Activated naive CD4-positive, alpha-beta T cell treated with anti-CD3 and anti-CD28 coated beads, Interleukin-2, amount 10 ng/mL, durations not matched to agents 7 days and 5 days (primary cell): ENCODE data around the gene GTF2A1.

ENCODE experiments used
- CTCF ChIA-PET: fragments of 350-600 bp; sonication (Branson Sonifier 250); formaldehyde crosslinking; loops from one replicate; lab custom pipeline; 2021; ENCODE audit warnings: antibody characterized with exemption; lab: Charles Lee
- DNase-seq: peaks from one replicate; pipeline ENCODE4 v3.0.0-alpha.2; 2020
- H3K27ac Mint-ChIP-seq: one replicate; pipeline ENCODE4 v1.8.0; 2021; ENCODE audit warnings: mild to moderate bottlenecking, moderate library complexity, mixed read lengths
- H3K27me3 Mint-ChIP-seq: one replicate; pipeline ENCODE4 v1.8.0; 2021; ENCODE audit warnings: mild to moderate bottlenecking, mixed read lengths
- H3K36me3 Mint-ChIP-seq: one replicate; pipeline ENCODE4 v1.8.0; 2021; ENCODE audit warnings: mixed read lengths
- H3K4me1 Mint-ChIP-seq: one replicate; pipeline ENCODE4 v1.8.0; 2021; ENCODE audit warnings: mixed read lengths
- H3K4me3 Mint-ChIP-seq: one replicate; pipeline ENCODE4 v1.8.0; 2021; ENCODE audit warnings: mild to moderate bottlenecking, moderate library complexity, mixed read lengths
- H3K9me3 Mint-ChIP-seq: one replicate; pipeline ENCODE4 v1.8.0; 2021; ENCODE audit warnings: mixed read lengths

Gene GTF2A1

GRCh38 chr14:81220830-81221578 lies at the start of gene GTF2A1:
GTF2A1 (minus strand) TSS chr14:81220959; CDS start chr14:81220518, 441 bp downstream.
- Mint-ChIP-seq H3K27ac (peak within 1 kb of the TSS; percentile 100), H3K9me3 (no peaks in the 10 kb centered on the region), H3K4me1 (peaks cover 43% of the 10 kb centered on the region), H3K4me3 (peak within 1 kb of the TSS; percentile 99), H3K36me3 (peaks cover 23% of the 10 kb centered on the region), H3K27me3 (peaks cover 12% of the 10 kb centered on the region)
- DNase-seq: peak; percentile 94
- CTCF ChIA-PET: interaction anchor here (0.7 to 1.0 kb wide), 2 partner anchors 244 to 286 kb away, joined by 3 to 6 read pairs; no protein-coding TSS in a partner anchor

GRCh38 chr14:81269979-81270375 lies 49.2 kb upstream of the GTF2A1 start:
- Mint-ChIP-seq H3K9me3 (no peaks in the 10 kb centered on the region), H3K4me3 (no peak overlapping the region), H3K36me3 (no peaks in the 10 kb centered on the region), H3K27me3 (peaks cover 28% of the 10 kb centered on the region), H3K27ac (no peak overlapping the region), H3K4me1 (peaks cover 15% of the 10 kb centered on the region)
- CTCF ChIA-PET: interaction anchor here (1.0 to 6.5 kb wide), 13 partner anchors 8 to 1214 kb away, joined by 3 to 105 read pairs (median 3); no protein-coding TSS in a partner anchor
- no peak for DNase-seq

- CTCF ChIA-PET: interaction anchor here (1.0 to 6.5 kb wide), 14 partner anchors 9 to 1214 kb away, joined by 3 to 105 read pairs (median 3); no protein-coding TSS in a partner anchor
- Mint-ChIP-seq H3K36me3 (no peaks in the 10 kb centered on the region), H3K9me3 (no peaks in the 10 kb centered on the region), H3K27ac (no peak overlapping the region), H3K27me3 (peaks cover 28% of the 10 kb centered on the region), H3K4me1 (peaks cover 15% of the 10 kb centered on the region), H3K4me3 (no peak overlapping the region)
- DNase-seq: no peak
These were observed 48.6 kb upstream of the GTF2A1 start for GRCh38 chr14:81269100-81269978.

GRCh38 chr14:81268016-81268416 lies 47.3 kb upstream of the GTF2A1 start:
- H3K9me3 Mint-ChIP-seq: no peaks in the 10 kb centered on the region
- peaks cover 15% of the 10 kb centered on the region for H3K4me1 Mint-ChIP-seq
- peaks cover 23% of the 10 kb centered on the region for H3K27me3 Mint-ChIP-seq
- H3K27ac Mint-ChIP-seq: no peak overlapping the region
- H3K36me3 Mint-ChIP-seq: no peaks in the 10 kb centered on the region
- no peak overlapping the region for H3K4me3 Mint-ChIP-seq
- no peak for DNase-seq
- CTCF ChIA-PET: interaction anchor here (1.2 to 6.5 kb wide), 6 partner anchors 10 to 198 kb away, joined by 3 to 105 read pairs (median 8); no protein-coding TSS in a partner anchor

GRCh38 chr14:81265636-81266169 lies 44.9 kb upstream of the GTF2A1 start:
- DNase-seq: no peak
- Mint-ChIP-seq H3K36me3 (no peaks in the 10 kb centered on the region), H3K4me1 (peaks cover 15% of the 10 kb centered on the region), H3K27me3 (peaks cover 28% of the 10 kb centered on the region), H3K4me3 (no peak overlapping the region), H3K9me3 (no peaks in the 10 kb centered on the region), H3K27ac (no peak overlapping the region)
- CTCF ChIA-PET: interaction anchor here (1.9 kb wide), 1 partner anchor 199 kb away, joined by 4 read pairs; no protein-coding TSS in a partner anchor

- DNase-seq: no peak
- no peak overlapping the region for H3K4me3 Mint-ChIP-seq
- H3K27me3 Mint-ChIP-seq: peaks cover 33% of the 10 kb centered on the region
- no peaks in the 10 kb centered on the region for H3K9me3 Mint-ChIP-seq
- no peaks in the 10 kb centered on the region for H3K36me3 Mint-ChIP-seq
- CTCF ChIA-PET: no interaction called here
- peaks cover 15% of the 10 kb centered on the region for H3K4me1 Mint-ChIP-seq
- no peak overlapping the region for H3K27ac Mint-ChIP-seq
These were observed 43.9 kb upstream of the GTF2A1 start for GRCh38 chr14:81264671-81265070.

GRCh38 chr14:81263777-81264410 lies 43.1 kb upstream of the GTF2A1 start:
- Mint-ChIP-seq H3K36me3 (no peaks in the 10 kb centered on the region), H3K4me3 (no peak overlapping the region), H3K27ac (no peak overlapping the region), H3K4me1 (peaks cover 15% of the 10 kb centered on the region), H3K27me3 (peaks cover 32% of the 10 kb centered on the region), H3K9me3 (no peaks in the 10 kb centered on the region)
- DNase-seq: no peak
- CTCF ChIA-PET: no interaction called here

GRCh38 chr14:81261176-81261575 lies 40.4 kb upstream of the GTF2A1 start:
- Mint-ChIP-seq H3K4me3 (no peak overlapping the region), H3K27ac (no peak overlapping the region), H3K4me1 (no peaks in the 10 kb centered on the region), H3K27me3 (peaks cover 21% of the 10 kb centered on the region), H3K9me3 (no peaks in the 10 kb centered on the region), H3K36me3 (no peaks in the 10 kb centered on the region)
- CTCF ChIA-PET: interaction anchor here (2.3 kb wide), 1 partner anchor 192 kb away, joined by 6 read pairs; no protein-coding TSS in a partner anchor
- no peak for DNase-seq

GRCh38 chr14:81260732-81261131 lies 40.0 kb upstream of the GTF2A1 start:
- Mint-ChIP-seq H3K9me3 (no peaks in the 10 kb centered on the region), H3K27me3 (peaks cover 21% of the 10 kb centered on the region), H3K27ac (no peak overlapping the region), H3K4me3 (no peak overlapping the region), H3K36me3 (no peaks in the 10 kb centered on the region), H3K4me1 (no peaks in the 10 kb centered on the region)
- no peak for DNase-seq
- CTCF ChIA-PET: interaction anchor here (2.3 kb wide), 1 partner anchor 193 kb away, joined by 6 read pairs; no protein-coding TSS in a partner anchor

- H3K27ac Mint-ChIP-seq: no peak overlapping the region
- H3K4me3 Mint-ChIP-seq: no peak overlapping the region
- DNase-seq: no peak
- peaks cover 20% of the 10 kb centered on the region for H3K27me3 Mint-ChIP-seq
- no peaks in the 10 kb centered on the region for H3K4me1 Mint-ChIP-seq
- H3K36me3 Mint-ChIP-seq: no peaks in the 10 kb centered on the region
- H3K9me3 Mint-ChIP-seq: no peaks in the 10 kb centered on the region
- CTCF ChIA-PET: no interaction called here
These were observed 35.7 kb upstream of the GTF2A1 start for GRCh38 chr14:81256289-81256960.

GRCh38 chr14:81252278-81252677 lies 31.5 kb upstream of the GTF2A1 start:
- no peak overlapping the region for H3K27ac Mint-ChIP-seq
- no peaks in the 10 kb centered on the region for H3K4me1 Mint-ChIP-seq
- H3K36me3 Mint-ChIP-seq: no peaks in the 10 kb centered on the region
- CTCF ChIA-PET: interaction anchor here (0.6 to 0.8 kb wide), 2 partner anchors 212 to 1812 kb away, joined by 3 read pairs; no protein-coding TSS in a partner anchor
- no peak for DNase-seq
- H3K4me3 Mint-ChIP-seq: no peak overlapping the region
- H3K9me3 Mint-ChIP-seq: no peaks in the 10 kb centered on the region
- H3K27me3 Mint-ChIP-seq: peaks cover 10% of the 10 kb centered on the region

- CTCF ChIA-PET: interaction anchor here (1.0 kb wide), 1 partner anchor 20 kb away, joined by 4 read pairs; no protein-coding TSS in a partner anchor
- H3K27ac Mint-ChIP-seq: no peak overlapping the region
- H3K4me3 Mint-ChIP-seq: no peak overlapping the region
- no peaks in the 10 kb centered on the region for H3K36me3 Mint-ChIP-seq
- H3K9me3 Mint-ChIP-seq: peaks cover 10% of the 10 kb centered on the region
- H3K4me1 Mint-ChIP-seq: no peaks in the 10 kb centered on the region
- no peaks in the 10 kb centered on the region for H3K27me3 Mint-ChIP-seq
- no peak for DNase-seq
These were observed 26.6 kb upstream of the GTF2A1 start for GRCh38 chr14:81247271-81247766.
